NCI-H524 treated with DMSO at 0.1 percent for 48 hours (cell line): ENCODE data around the gene ITGAL.

Experiments
- DNase-seq: peaks from one replicate; lab custom pipeline; 2025; lab: John Stamatoyannopoulos, UW

Gene ITGAL

DNA sequence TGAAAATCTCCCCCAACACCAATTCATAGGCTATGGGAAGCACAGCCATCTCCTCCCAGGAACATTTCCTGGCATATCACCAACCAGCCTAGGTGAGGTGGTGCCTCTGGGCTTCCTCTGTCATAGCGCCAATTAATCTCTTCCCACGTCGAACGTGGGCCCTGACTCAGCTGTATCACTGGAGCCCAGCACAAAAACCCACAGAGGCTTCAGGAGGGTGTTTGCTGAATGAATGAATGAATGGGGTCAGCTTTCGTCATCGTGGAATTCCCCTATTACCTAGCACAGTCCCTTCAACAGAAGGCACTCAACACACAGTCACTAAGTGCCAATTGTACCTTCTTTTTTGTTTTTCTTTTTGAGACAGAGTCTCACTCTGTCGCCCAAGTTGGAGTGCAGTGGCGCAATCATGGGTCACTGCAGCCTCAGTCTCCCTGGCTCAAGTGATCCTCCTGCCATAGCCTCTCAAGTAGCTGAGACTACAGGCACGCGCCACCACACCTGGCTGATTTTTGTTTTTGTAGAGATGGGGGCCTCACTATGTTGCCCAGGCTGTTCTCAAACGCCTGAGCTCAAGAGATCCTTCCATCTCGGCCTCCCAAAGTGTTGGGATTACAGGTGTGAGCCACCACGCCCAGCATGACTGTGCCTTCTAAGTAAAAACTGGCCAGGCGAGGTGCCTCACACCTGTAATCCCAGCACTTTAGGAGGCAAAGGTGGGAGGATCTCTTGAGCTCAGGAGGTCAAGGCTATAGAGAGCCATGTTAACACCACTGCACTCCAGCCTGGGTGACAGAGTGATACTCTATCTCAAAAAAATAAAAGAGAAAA, 94.8 kb downstream of the ITGAL start:
- no peak for DNase-seq

DNA sequence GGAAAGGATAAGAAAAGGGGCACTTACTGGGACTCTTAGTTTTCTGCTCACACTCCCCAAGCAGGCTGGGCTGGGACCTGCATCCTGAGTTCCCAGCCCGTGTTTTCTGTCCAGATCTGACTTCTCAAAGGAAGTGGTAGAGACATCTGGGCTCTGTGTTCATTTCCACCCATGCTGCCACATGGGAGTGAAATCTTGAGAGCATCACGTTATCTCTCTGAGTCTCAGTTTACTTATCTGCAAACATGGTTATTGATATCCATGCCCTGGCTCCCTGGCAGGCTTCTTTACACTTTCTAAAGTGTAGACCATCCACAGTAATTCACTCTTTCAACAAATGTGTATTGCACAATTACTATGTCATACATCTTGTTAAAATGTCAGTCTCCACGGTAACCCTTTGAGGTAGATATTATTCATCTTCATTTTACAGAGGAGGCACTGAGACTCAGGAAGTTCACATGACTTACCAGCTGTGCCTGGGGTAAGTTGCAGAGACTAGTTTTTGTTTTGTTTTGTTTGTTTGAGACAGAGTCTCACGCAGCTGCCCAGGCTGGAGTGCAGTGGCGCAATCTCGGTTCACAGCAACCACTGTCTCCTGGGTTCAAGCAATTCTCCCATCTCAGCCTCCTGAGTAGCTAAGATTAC, 95.6 kb downstream of the ITGAL start:
- DNase-seq: no peak

DNA sequence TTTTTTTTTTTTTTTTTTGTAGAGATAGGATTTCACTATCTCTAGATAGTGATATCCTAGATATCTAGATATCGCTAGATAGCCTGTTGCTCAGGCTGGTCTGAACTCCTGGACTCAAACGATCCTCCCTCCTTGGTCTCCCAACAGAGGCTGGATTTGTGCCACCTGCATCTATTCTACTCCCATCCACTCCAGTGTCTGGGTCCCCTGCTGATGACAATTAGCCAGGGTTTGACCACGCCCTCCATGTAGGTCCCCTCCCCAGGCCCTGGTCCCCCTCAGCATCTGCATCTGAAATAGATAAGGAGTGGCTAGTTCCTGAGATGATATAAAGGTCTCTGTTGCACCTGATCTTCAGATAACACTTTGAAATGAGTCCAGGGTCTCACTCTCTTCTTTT, 96.7 kb downstream of the ITGAL start:
- DNase-seq: no peak

DNA sequence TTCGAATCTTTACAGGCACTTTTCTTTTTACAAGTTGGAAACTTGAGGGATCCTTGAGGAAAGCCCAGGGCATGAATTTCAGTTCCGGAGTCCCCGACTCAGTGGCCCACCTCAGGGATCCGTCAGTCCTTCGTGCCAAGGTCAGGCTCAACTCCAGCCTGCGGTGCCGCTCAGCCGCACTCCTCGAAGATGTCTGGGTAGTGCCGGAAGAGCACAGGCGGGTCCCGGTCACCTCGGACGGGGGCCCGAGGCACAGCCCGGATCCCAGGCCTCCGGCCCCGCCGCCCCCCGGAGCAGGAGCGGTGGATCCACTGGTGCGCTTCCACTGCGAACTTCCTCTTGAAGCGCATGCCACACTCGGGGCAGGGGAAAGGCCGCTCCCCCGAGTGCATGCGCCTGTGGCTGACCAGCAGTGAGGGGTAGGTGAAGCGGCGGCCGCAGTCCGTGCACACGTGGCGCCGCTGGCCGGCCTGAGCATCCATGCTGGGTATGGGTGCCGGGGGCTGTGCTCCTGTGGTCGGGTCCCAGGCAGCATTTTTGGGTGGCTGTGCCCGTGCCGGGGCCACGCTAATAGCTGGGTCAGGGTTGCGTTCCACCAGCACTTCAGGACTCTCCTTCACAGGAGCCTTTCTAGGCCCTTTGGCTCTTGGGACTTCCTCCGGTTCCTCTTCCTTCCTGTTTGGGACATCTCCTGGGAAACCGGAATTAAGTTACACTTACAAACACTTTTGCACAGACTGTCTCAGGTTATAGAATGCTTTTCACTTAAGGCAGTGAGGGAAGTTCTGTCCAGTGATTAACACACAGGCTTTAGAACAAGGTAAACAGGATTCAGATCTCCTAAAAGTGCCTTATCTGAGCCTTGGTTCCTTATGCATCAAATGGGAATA, 97.4 kb downstream of the ITGAL start:
- no peak for DNase-seq

DNA sequence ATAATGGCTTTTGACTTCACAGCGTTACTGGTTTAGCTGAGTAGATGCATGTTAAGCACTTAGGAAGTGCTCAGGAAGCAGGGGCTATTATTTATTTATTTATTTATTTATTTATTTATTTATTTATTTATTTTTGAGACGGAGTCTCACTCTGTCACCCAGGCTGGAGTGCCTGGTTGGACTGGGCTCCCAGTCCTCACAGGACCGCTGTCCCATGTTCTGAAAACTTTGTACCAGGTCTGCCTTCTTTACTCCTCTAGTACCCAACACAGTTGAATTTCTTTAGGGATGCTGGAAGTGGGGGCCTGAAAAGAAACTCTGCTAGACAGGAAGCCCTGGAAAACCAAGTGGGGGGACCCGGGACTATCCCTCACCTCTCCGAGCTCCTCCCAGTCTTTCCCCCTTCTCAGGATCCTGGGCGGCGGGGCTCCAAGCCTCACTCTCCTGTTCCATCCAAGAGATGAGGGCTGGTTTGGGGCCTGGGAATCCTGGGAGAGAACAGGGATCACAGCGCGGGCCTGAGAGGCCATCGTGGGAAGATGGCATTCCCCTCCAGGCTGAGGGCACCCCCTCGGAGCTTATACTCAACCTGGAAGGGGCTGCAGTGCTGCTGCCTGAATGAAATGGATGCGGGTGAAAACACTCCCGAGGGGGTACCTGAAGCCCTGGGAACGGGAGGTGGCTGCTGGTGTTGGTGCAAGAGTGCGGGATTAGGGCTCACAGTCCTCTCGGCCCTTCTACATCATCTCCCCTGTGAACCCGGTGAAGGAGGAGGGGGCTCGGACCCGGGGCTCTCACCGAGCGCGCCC, 98.3 kb downstream of the ITGAL start:
- DNase-seq: no peak

DNA sequence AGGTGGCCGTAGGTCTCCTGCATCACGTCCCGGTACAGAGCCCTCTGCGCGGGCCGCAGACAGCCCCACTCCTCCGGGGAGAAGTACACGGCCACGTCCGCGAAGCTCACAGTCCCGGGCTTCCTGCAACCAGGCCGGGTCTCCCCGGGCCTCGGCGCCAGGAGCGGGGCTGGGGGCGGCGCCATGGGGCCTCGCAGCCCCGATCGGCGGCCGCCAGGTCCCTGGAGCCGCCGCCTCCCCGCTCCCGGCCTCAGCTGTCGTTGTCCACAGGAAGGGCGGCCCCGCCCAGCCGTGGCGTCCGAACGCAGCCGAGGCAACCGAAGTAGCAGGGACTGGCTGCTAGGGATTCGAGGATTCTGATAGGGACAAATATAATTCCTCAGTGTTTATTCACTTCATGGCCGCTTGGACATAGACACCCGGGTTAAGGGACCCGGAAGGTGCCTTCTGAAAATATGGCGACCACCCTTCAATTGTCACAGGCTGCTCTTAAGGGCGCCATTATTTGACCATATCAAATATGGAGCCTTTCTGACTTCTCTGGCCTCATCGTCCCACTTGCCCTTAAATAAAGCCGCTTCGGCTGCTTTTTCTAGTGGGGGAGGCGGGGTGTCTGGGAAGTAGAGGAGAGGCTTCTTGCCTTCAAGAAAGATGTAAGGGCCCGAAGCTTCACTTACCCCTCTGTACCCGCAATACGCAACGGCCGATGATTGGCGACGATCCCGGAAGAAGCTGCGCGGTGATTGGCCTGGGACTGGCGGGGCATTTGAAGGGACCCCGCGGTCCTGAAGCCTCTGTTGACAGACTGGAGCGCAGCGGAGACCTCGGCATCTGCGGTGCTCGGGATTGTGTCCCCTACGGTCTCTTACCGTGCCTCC, 99.1 kb downstream of the ITGAL start, which contains the start of gene ZNF688:
ZNF688 (minus strand) TSS at position 270 of the 878 bp plus-strand sequence; CDS start at position 185, 85 bp downstream.
- peak; percentile 99 for DNase-seq
